H1 (cell line): ENCODE measurements around the gene GALNT9. TPM values are rescaled to one million over a fixed set of nuclear protein-coding genes. Genes with fewer than 3 reads are reported as not detected.

Experiments used
- BCL11A ChIP-seq, 2 experiments: IDR thresholded peaks; one replicate each; pipeline ENCODE4 v1.6.1; 2011; ENCODE audit warnings: low read depth in 2 of 2, low read length in 2 of 2, mild to moderate bottlenecking in 2 of 2
- CHD7 ChIP-seq: fragments of 300-600 bp; sonication (generic); IDR thresholded peaks from 2 replicates; pipeline ENCODE4 v1.7.1; 2012; ENCODE audit warnings: low read length, moderate library complexity, mild to moderate bottlenecking, inconsistent platforms; ENCODE audit not compliant: insufficient replicate concordance
- EGR1 ChIP-seq: IDR thresholded peaks from 2 replicates; pipeline ENCODE4 v1.6.1; 2011; ENCODE audit warnings: low read depth, low read length, borderline replicate concordance
- JUND ChIP-seq: IDR thresholded peaks from 2 replicates; pipeline ENCODE4 v1.6.1; 2011; ENCODE audit warnings: mild to moderate bottlenecking, improper control_type of control experiment, low read length
- MAX ChIP-seq: IDR thresholded peaks from 2 replicates; pipeline ENCODE4 v1.6.1; 2012; ENCODE audit warnings: inconsistent platforms
- POLR2AphosphoS5 ChIP-seq: IDR thresholded peaks from 2 replicates; pipeline ENCODE4 v1.6.1; 2011; ENCODE audit warnings: low read depth, low read length
- RBBP5 ChIP-seq: IDR thresholded peaks from 2 replicates; pipeline ENCODE4 v1.7.1; 2012; ENCODE audit warnings: low read depth, mild to moderate bottlenecking, inconsistent platforms, low read length, moderate library complexity, borderline replicate concordance
- SIX5 ChIP-seq: IDR thresholded peaks from 2 replicates; pipeline ENCODE4 v1.6.1; 2011; ENCODE audit warnings: mild to moderate bottlenecking, low read depth, low read length
- TBP ChIP-seq: IDR thresholded peaks from 2 replicates; pipeline ENCODE4 v1.6.1; 2011; ENCODE audit warnings: low read depth, low read length, improper control_type of control experiment
- polyA plus RNA-seq, 7 experiments: library from polyadenylated mRNA; depleted of rRNA in 3 of 7; stranded (reverse) in 5 of 7; unstranded in 2 of 7; fragments of >200 nt in 5 of 7; fragments of 200-250 nt in 2 of 7; gene quantifications; 1 replicate in 5 of 7; 2 replicates in 1 of 7; 4 replicates in 1 of 7; pipeline versions ENCODE4 v1.2.1 to v1.2.3, GENCODE V29; 2011 to 2013; ENCODE audit warnings: missing spikeins in 2 of 7, mixed read lengths in 2 of 7
- total RNA-seq: library from RNA; stranded (reverse); fragmentation: NEBNext Ultra II Directional; extraction: Animal tissue kit (Norgen Biotek cat#: 25700); gene quantifications from 2 replicates; pipeline ENCODE4 v1.2.1, GENCODE V29; 2021

GALNT9 gene
- total and polyA plus RNA-seq, 2 of the 8 experiments (the other 6 are each of a cell fraction or from before 2014, with no cell fraction given), result 2.0 to 3.6 TPM

- TF ChIP-seq POLR2AphosphoS5 (no peak), SIX5 (no peak), EGR1 (no peak), TBP (no peak), RBBP5 (0 out of 2 replicates have a peak, but pooled peaks have one; percentile 53), BCL11A (IDR thresholded peaks at IDR 0.05; ENCODE audit: low read depth in 2 of 2, low read length in 2 of 2) (no peak), CHD7 (no peak), JUND (no peak), MAX (no peak; the same call in 1 of the 2 replicates)
Observed at GRCh38 chr12:132285991-132286681, 43.3 kb downstream of the GALNT9 start (continued).
